ENCODE measurements around the gene RGS6.

Gene RGS6

GRCh38 chr14:71905031-71905430, 27.2 kb upstream of the RGS6 start:
- H3K4me3 ChIP-seq (ENCODE audit: low read depth, low read length): no peak overlapping the region
- no peak for TF ChIP-seq CTCF (IDR thresholded peaks at IDR 0.05; ENCODE audit: low read depth, low read length, missing control alignments)
- DNase-seq (ENCODE audit: low read depth): no peak

- TF ChIP-seq CTCF (IDR thresholded peaks at IDR 0.05; ENCODE audit: low read depth, low read length, missing control alignments): no peak
- no peak overlapping the region for H3K4me3 ChIP-seq (ENCODE audit: low read depth, low read length)
- DNase-seq (ENCODE audit: low read depth): no peak
These were observed 26.4 kb upstream of the RGS6 start for GRCh38 chr14:71905860-71906259.

- no peak for DNase-seq (ENCODE audit: low read depth)
- no peak for TF ChIP-seq CTCF (IDR thresholded peaks at IDR 0.05; ENCODE audit: low read depth, low read length, missing control alignments)
- H3K4me3 ChIP-seq (ENCODE audit: low read depth, low read length): no peak overlapping the region
These were observed 24.3 kb upstream of the RGS6 start for GRCh38 chr14:71907793-71908515.

GRCh38 chr14:71911669-71912068, 20.6 kb upstream of the RGS6 start:
- no peak overlapping the region for H3K4me3 ChIP-seq (ENCODE audit: low read depth, low read length)
- DNase-seq (ENCODE audit: low read depth): no peak
- TF ChIP-seq CTCF (IDR thresholded peaks at IDR 0.05; ENCODE audit: low read depth, low read length, missing control alignments): no peak

- no peak for TF ChIP-seq CTCF (IDR thresholded peaks at IDR 0.05; ENCODE audit: low read depth, low read length, missing control alignments)
- no peak for DNase-seq (ENCODE audit: low read depth)
- H3K4me3 ChIP-seq (ENCODE audit: low read depth, low read length): no peak overlapping the region
These were observed 18.9 kb upstream of the RGS6 start for GRCh38 chr14:71913342-71913741.

GRCh38 chr14:71918955-71919354, 13.3 kb upstream of the RGS6 start:
- no peak for TF ChIP-seq CTCF (IDR thresholded peaks at IDR 0.05; ENCODE audit: low read depth, low read length, missing control alignments)
- no peak for DNase-seq (ENCODE audit: low read depth)
- no peak overlapping the region for H3K4me3 ChIP-seq (ENCODE audit: low read depth, low read length)

GRCh38 chr14:71923513-71923912, 8.7 kb upstream of the RGS6 start:
- DNase-seq (ENCODE audit: low read depth): no peak
- TF ChIP-seq CTCF (IDR thresholded peaks at IDR 0.05; ENCODE audit: low read depth, low read length, missing control alignments): no peak
- H3K4me3 ChIP-seq (ENCODE audit: low read depth, low read length): no peak overlapping the region

Data from GM12864 (cell line).